HTERT RPE-1 (cell line): Measurements from ENCODE around the gene TULP4.
"Not testable (repeated sequence)": the region's sequence is repeated elsewhere in the genome, so short reads cannot be mapped to it uniquely, and the experiment has no call there.

ENCODE experiments used
- in situ Hi-C: fragments of 300-500 bp; cut with MboI; formaldehyde crosslinking; loops from 4 replicates; pipeline ENCODE4 v1.14.3; 2020; ENCODE audit warnings: low sequenced_read_pairs

TULP4 gene

GRCh38 chr6:158295976-158296853 lies 16.1 kb upstream of the TULP4 start:
- in situ Hi-C loops, result not testable (repeated sequence)

DNA sequence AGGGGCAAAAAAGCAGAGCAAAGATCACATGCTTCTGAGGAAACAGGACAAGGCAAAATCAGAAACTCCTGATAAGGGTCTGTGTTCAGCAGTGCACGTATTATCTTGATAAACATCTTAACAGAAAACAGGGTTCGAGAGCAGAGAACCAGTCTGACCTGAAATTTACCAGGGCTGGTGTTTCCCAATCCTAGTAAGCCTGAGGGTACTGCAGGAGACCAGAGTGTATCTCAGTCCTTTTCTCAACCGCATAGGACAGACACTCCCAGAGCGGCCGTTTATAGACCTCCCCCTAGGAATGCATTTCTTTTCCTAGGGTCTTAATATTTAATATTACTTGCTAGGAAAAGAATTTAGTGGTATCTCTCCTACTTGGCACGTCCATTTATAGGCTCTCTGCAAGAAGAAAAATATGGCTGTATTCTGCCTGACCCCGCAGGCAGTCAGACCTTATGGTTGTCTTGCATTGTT lies 15.4 kb upstream of the TULP4 start:
- in situ Hi-C loops, result not testable (repeated sequence)

DNA sequence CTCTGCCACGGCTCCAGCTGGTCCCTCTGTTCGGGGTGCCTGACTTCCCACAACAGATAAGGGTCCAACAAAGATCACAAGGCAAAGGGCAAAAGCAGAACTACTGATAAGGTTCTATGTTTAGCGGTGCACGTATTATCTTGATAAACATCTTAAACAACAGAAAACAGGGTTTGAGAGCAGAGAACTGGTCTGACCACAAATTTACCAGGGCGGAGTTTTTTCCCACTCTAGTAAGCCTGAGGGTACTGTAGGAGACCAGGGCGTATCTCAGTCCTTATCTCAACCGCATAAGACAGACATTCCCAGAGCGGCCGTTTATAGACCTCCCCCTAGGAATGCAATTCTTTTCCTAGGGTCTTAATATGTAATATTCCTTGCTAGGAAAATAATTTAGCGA lies 14.6 kb upstream of the TULP4 start:
- in situ Hi-C loops, result not testable (repeated sequence)

DNA sequence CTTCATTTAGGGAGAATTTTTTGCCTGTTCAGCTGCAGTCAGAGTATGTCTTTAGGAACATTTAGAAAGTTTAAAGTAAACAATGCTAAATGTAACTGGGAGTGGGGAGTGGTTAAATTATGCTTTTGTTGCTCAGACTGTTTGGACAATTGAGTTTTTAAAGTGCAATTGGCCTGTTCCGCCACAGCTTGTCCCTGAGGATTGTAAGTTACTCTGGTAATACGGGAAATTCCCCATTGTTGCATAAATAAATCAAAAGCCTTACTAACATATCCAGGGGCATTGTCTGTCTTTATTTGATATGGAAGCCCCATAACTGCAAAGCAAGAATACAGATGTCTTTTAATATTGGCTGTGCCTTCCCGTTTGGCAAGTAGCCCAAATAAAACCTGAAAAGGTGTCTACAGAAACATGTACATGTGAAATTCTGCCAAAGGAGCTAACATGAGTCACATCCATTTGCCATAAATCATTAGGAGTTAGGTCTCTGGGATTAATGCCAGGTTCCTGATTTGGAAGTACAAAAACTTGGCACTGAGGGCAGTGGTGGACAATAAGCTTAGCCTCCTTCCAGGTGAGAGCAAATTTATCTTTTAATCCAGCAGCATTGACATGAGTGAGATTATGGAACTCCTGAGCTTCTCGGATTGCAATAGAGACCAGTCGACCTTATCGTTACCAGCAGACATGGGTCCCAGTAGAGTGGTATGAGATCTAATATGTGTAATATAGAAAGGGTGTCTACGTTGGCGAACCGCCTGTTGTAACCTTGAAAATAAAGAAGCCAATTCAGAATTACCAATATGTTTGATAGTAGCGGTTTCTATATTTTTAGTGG lies 11.7 kb upstream of the TULP4 start:
- in situ Hi-C loops, result not testable (repeated sequence)

DNA sequence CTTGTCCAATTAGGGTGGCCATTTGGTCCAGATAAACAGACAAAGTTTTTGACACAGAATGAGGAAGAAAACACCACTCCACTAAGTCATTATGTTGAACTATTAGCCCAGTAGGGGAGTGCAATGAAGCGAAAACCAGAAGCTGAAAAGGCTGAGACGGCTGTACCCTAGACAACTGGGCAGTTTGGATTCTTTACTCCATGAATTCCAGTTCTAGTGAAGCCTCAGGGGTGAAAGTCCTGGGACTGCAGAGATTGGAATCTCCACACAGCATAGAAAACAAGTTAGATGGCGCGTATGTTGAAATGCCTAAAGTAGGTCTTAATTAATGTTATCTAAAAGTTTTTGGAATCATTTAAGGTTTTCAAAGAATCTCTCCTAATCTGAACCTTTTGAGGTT lies 10.7 kb upstream of the TULP4 start:
- in situ Hi-C loops, result not testable (repeated sequence)

DNA sequence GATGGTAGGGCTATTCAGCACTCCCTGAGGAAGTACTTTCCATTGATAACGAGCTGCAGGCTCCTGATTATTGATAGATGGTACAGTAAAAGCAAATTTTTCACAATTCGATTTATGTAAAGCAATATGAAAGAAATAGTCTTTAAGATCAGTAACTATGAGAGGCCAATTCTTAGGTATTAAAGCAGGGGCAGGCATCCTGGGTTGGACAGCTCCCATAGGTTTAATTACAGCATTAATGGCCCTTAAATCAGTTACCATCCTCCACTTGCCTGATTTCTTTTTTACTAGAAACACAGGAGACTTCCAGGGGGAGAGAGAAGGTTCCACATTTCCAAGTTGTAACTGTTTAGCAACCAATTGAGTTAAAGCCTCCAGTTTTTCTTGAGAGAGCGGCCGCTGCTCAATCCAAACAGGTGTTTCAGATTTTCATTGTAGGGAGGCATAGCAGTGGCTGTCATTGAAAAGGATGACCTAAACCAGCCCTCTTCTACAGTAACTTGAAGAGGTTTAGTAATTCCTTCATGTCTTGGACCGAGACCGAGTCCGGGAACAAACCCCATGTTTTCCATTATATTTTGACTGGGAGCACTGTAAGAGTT lies 10.0 kb upstream of the TULP4 start:
- in situ Hi-C loops, result not testable (repeated sequence)

GRCh38 chr6:158303210-158303731 lies 9.0 kb upstream of the TULP4 start:
- in situ Hi-C loops, result no loop called here

- in situ Hi-C loops, result no loop called here
These were observed 8.0 kb upstream of the TULP4 start for GRCh38 chr6:158304254-158304653.

DNA sequence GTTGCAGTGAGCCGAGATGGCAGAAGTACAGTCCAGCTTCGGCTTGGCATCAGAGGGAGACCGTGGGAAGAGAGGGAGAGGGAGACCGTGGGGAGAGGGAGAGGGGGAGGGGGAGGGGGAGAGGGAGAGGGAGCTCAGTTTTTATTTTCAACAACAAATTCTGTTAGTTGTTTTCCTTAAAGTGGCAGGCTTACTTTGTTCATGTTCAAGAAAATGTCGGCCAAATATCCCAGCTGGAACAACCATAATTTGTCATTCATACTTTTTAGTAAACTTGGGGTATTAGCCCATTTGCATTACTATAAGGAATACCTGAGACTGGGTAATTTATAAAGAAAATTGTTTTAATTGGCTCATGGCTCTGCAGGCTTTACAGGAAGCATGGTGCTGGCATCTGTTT lies 2.5 kb upstream of the TULP4 start:
- in situ Hi-C loops, result no loop called here

DNA sequence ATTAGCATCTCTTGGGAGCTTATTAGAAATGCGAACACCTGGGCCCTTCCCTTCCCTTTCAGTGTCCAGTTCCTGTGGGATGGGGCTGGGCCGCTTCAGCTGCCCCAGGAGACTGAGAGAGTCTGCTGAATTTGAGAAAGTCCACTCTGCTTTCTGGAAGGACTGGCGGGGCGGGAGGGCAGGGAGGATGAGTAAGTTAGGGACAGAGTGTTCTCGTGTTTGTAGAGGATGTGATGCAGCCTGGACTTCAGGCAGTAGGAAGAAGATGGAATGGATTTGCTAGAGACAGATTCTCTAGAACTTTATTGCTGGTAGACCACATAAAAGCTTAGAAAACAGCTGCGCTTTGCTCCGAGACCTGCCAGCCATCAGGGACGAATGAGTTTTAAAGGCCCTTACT lies 1.1 kb upstream of the TULP4 start:
- in situ Hi-C loops, result no loop called here

GRCh38 chr6:158311626-158312025 lies 639 bp upstream of the TULP4 start:
- in situ Hi-C loops, result no loop called here

DNA sequence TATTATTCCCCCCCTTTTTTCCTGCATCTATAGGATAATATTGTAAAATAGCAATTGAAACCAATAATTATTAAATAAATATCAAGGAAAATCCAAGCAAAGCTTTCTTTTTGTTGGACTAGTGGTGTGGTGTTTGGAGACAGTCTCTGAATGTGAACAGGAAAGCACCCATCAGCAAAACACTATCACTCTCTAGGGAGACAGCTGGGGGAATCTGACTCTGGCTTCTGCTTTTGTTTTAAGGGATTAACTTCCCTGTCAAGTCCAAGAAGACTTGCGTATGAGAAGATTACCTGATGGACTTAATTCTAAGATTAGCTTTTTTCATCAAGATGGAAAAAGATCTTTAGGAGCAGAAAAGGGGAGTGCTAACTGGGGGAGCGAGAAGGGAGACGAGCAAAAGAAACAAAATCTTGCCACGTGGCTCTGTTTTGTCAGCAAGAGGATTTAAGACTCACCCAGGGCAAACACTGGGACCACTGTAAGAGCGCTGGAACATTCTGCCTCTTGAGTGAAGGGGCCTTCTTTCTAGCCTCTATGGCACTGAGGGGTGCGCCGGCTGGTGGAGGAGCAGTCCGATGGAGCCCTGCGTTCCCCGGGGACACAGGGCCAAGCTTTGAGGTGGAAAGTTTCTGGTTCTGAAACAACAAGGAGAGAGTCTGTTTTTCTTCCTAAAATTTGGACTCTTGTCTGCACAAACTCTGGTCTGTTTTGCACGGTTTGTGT lies 570 bp downstream of the TULP4 start:
- in situ Hi-C loops, result no loop called here

DNA sequence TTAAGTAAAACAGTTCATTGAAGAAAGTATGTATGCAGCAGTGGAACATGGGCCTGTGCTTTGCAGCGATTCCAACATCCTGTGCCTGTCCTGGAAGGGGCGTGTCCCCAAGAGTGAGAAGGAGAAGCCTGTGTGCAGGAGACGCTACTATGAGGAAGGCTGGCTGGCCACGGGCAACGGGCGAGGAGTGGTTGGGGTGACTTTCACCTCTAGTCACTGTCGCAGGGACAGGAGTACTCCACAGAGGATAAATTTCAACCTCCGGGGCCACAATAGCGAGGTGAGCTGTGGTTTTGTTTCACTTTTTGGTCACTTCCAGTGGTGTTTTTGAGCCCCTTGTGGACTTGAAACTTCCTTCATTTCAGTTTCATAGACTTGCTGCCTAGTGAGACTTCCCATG lies 1.7 kb downstream of the TULP4 start:
- in situ Hi-C loops, result no loop called here

- in situ Hi-C loops, result no loop called here
These were observed 2.5 kb downstream of the TULP4 start for GRCh38 chr6:158314737-158315136.

- in situ Hi-C loops, result no loop called here
These were observed 3.8 kb downstream of the TULP4 start for GRCh38 chr6:158316022-158316421.

- in situ Hi-C loops, result no loop called here
These were observed 9.7 kb downstream of the TULP4 start for GRCh38 chr6:158321960-158322359.

- in situ Hi-C loops, result no loop called here
These were observed 10.1 kb downstream of the TULP4 start for GRCh38 chr6:158322400-158322723.

DNA sequence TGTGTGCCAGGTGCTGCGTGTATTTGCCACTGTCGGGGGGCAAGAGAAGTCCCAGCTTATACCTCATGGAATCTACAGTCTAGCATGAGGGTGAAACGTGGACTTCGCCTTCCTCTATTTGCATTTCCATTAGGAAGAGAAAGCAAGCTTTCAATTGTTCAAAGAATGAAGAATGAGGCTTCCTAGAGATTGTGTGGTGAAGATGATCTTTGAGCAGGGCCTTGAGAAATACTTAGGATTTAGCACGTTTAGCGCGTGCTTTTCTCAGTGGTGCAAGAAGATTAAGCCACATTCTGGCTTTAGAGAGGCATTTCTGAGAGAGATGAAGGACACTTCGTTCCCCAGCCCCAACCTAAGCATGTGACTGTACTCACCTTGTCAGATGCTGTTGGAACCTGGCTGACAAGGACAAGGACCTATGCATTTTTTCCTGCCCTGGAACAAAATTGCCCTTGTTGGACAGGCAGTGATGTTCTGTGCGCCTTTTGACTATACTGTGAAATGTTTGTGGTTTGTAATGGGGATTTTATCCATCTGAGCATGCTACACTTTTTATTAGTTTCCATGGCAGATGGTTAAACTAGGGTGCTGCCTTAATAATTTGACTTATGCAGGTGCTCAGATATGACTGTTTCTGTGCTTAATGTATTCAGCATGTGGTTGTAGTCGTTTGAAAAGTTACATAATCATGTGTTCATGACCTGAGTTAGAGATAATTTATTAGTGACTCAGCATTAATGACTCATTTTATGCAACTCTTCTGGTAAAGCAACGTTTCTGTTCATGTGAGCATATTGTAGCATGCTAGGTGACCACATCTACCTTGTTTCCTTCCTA lies 10.7 kb downstream of the TULP4 start:
- in situ Hi-C loops, result no loop called here

- in situ Hi-C loops, result no loop called here
These were observed 11.3 kb downstream of the TULP4 start for GRCh38 chr6:158323561-158323958.

DNA sequence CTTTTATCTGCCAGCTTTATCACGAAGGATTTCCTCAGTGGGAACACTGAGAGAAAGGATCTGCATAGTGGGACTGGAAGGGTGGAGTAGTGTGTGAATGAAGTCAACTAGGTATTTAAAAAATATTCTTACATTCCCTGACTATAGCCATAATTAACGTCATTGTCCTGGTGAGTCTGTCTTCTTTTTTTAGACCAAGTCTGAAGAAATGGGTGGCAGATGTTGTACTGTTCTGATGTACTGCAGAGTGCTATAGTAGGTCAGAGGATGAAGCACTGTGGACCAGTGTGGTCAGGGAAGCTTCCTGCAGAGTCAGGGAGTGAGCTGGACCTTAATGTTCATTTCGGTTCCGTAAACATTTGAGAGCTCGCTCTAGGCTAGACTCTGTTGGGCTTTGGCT lies 11.9 kb downstream of the TULP4 start:
- in situ Hi-C loops, result no loop called here
